DND-41 (cell line): ENCODE data around the gene PNKD.

Experiments
- EZH2 ChIP-seq: IDR thresholded peaks from 3 replicates; pipeline ENCODE4 v1.6.1; 2012; ENCODE audit warnings: borderline replicate concordance, low read depth, mild to moderate bottlenecking, moderate library complexity, low read length, inconsistent platforms; ENCODE audit not compliant: severe bottlenecking
- TF ChIP-seq, protein P1 (sequence below): IDR thresholded peaks from 2 replicates; pipeline ENCODE4 v1.5.1; 2012; ENCODE audit warnings: borderline replicate concordance, low read length, moderate library complexity, mild to moderate bottlenecking; ENCODE audit not compliant: poor library complexity, severe bottlenecking; ENCODE audit errors: extremely low read depth

GRCh38 chr2:218275371-218276072 is 5.2 kb downstream of the PNKD start:
- TF ChIP-seq, protein P1, sequence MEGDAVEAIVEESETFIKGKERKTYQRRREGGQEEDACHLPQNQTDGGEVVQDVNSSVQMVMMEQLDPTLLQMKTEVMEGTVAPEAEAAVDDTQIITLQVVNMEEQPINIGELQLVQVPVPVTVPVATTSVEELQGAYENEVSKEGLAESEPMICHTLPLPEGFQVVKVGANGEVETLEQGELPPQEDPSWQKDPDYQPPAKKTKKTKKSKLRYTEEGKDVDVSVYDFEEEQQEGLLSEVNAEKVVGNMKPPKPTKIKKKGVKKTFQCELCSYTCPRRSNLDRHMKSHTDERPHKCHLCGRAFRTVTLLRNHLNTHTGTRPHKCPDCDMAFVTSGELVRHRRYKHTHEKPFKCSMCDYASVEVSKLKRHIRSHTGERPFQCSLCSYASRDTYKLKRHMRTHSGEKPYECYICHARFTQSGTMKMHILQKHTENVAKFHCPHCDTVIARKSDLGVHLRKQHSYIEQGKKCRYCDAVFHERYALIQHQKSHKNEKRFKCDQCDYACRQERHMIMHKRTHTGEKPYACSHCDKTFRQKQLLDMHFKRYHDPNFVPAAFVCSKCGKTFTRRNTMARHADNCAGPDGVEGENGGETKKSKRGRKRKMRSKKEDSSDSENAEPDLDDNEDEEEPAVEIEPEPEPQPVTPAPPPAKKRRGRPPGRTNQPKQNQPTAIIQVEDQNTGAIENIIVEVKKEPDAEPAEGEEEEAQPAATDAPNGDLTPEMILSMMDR = no peak
- TF ChIP-seq EZH2 = no peak
